Kidney tubule cell (primary cell): Measurements from ENCODE around the gene C4orf50.

Source experiments
- DNase-seq: peaks from one replicate; pipeline ENCODE4 v3.0.0-alpha.2; 2018; ENCODE audit warnings: low spot score

The C4orf50 gene

DNA sequence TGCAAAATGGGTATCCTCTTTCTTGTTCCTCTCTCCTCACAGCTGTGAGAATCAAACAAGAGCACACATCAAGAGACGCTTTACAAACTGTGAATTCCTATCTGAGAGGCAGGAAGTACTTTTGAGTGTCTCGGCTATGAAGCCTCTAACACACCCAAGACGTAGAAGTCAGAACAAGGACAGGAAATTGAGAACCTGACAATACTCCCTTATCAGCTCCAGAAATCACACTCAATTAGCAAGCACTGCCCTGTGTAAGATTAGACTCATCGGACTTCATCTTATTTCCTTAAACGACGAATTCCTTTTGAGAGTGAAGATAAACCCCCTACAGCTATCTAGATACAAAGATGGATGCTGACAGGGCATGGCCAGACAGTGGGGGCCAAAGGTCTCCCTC lies 74.7 kb downstream of the C4orf50 start:
- DNase-seq = no peak

DNA sequence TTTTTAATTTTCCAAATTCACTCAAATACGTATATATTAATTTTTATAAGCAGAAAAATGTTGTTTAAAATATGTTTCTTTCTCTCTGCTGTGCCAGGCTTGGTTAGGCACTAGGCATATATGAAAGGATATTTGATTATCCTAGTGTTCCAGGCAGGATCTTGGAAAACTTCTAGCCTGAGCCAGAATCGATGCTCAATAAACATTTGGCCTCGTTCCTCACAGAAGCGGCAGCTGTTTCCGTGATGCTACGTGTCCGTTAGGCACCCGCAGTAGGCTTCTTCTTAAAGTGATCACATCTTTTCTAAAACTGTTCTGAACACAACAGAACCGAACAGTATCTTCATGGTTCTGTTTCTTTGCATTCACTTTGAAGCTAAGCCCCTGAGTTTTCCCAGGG lies 75.3 kb downstream of the C4orf50 start:
- no peak for DNase-seq

DNA sequence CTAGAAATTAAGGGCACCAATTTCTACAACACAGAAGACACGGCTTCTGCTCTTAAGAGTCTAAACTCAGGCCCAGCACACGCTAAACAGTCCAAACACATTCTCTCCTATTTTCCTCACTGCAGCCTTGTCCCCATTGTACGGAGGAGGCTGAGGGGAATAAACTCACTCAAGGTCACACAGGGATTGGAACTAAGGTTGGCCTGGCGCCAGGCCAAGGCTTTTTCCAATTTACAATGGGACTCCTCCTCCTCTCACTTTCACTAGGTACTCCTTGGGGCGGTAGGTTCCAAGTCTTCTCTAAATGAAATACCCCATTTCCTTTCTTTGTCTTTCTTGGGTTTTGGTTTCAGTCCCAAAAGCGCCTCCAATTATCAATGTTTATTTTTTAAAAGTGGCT lies 76.6 kb downstream of the C4orf50 start:
- DNase-seq = no peak

DNA sequence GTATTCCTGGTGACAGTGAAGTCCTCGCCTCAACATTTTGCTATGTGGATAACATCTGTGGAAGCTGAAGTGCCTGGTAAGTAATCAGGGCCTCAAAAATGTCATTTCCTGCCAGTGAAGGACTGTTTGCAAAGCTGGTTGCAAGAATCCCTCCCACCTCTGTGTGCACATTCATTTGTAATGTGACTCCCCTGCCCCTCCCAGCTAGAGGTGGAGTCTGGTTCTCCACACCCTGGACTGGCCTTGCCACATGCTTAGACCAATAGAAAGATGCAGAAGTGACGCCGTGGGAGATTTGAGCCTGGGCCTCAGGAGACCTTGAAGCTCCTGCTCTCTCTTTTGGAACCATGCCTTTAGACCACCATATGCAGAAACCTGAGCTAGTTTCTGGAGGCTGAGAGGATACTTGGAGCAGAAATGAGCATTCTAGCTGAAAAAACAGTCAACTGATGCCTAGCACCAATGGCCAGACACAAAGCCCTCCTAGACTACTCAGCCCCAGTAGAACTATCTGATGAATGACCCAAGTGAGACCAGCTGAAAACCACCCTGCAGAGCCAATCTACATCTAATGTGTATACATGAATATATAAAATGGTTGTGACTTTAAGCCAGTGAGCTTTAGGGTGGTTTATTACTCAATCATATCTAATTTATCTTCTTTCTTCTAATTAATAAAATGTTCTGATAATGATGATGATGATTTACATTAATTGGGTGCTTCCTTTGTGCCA lies 77.6 kb downstream of the C4orf50 start:
- peak; percentile 19 for DNase-seq

DNA sequence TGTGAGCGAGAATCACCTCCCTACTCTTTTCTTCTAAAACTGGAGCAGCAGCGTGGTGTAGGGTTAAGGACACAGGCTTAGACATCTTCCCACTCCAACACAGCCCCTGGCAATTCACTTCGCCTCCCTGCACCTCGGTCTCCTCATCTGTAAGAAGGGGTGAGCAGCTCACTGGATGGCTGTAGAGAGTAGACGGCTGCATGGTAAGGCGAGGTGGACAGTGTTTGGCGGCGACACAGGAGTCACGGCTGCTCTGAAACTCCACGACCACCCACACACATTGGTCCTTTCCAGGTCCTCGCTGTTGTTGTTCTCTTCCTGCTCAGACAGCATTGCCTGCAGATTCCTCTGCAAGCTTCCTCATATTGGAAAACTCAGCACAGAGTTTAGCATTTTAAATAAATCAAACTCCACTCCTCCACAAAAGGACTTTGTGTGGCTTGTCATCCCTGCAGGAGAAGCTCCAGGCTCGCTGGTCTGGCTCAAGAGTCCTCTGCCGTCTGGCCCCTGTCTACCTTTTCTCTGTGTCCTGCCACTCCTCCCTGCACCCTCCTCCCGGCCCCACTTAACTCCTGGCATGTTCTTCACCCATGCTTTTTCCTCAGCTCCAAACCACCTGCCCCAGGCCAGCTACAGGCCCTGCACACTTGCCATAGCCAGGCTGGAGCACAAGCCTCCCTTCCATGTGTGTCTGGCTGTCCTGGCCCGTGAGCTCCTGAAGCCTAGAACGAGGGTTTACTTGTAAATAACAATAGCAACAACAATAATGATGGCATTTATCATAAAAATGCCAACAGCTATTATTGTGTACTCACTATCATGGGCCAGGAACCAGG lies 84.0 kb downstream of the C4orf50 start:
- no peak for DNase-seq

GRCh38 chr4:5933116-5933515 lies 85.1 kb downstream of the C4orf50 start:
- no peak for DNase-seq

GRCh38 chr4:5932035-5932568 lies 86.1 kb downstream of the C4orf50 start:
- no peak for DNase-seq

DNA sequence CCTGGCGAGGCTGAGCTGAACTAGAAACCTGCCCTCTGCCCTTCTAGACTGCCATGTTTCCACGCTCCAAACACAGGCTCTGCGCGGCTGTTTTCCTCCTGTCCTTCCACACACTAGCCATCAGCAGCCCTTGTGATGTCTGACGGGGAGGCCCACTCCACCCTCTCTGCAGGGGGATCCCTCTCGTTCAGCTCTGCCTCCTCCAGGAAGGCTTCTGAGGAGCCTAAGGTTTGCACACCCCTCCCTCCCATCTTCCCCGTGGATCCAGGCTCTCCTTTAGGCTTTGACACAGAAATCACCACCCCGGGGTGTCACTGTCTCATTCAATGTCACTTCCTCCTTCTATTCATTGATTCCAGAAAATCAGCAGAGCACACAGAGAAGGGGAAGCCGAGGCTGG lies 86.7 kb downstream of the C4orf50 start:
- DNase-seq = no peak

- DNase-seq = no peak
These were observed 87.4 kb downstream of the C4orf50 start for GRCh38 chr4:5930876-5931275.

DNA sequence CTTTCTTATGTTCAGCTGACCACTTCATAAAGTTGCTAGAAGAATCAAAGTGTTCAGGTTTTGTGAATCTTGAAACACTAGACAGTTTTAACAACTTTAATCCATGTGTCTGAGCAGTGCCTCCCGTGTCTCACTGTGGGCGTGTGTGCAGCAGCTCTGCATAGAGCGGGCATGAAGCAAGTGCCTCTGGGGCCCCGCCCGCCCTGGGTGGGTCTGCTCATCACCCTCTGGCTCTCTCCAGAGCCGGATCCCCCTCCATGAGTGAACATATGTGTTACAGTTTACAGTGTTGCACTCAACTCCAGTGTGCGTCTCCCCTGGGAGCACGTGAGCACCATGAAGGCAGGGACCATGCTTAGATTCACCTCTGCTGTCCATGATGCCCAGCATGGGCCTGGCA lies 87.8 kb downstream of the C4orf50 start:
- DNase-seq = no peak

GRCh38 chr4:5928844-5929420 lies 89.3 kb downstream of the C4orf50 start:
- no peak for DNase-seq

- no peak for DNase-seq
These were observed 90.0 kb downstream of the C4orf50 start for GRCh38 chr4:5928274-5928673.

GRCh38 chr4:5927747-5928146 lies 90.5 kb downstream of the C4orf50 start:
- DNase-seq = no peak

DNA sequence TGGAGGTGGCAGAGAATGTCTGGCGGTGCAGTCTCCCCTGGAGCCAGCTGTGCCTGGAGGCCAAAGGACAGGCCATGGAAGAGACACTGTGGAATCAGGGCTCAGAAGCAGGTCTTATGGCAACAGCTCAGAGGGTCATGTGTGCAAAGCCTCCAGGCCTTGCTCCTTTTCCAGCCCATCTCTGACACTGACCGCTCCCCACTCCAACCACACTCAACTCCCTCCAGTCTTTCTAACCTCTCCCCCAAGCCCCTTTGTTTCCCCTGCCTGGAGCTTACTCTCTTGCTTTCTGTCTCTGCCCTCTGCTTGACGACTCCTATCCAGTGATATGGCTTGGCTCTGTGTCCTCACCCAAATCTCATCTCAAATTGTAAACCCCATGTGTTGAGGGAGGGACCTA lies 91.1 kb downstream of the C4orf50 start:
- DNase-seq = no peak

- no peak for DNase-seq
These were observed 91.6 kb downstream of the C4orf50 start for GRCh38 chr4:5926598-5926997.

- DNase-seq = no peak
These were observed 92.6 kb downstream of the C4orf50 start for GRCh38 chr4:5925419-5926200.

- DNase-seq = no peak
These were observed 93.6 kb downstream of the C4orf50 start for GRCh38 chr4:5924461-5925125.

DNA sequence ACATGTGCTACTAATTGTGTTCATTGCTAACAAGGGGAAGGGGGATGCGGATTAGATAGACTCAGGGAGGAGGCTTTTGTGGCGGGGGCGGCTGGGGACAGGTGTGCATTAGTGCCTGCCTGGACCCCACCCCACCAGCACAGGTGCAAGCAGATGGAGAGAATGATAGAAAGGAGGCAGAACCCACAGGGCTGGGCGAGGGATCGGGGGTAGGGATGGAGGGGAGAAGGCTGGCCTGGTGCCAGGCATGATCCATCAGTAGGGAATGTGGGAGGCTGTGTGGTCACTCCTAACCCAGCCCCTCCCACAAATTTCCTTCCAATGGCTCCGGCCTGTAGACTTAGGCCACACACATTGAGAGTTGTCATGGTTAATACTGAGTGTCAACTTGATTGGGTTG lies 94.9 kb downstream of the C4orf50 start:
- DNase-seq = no peak

DNA sequence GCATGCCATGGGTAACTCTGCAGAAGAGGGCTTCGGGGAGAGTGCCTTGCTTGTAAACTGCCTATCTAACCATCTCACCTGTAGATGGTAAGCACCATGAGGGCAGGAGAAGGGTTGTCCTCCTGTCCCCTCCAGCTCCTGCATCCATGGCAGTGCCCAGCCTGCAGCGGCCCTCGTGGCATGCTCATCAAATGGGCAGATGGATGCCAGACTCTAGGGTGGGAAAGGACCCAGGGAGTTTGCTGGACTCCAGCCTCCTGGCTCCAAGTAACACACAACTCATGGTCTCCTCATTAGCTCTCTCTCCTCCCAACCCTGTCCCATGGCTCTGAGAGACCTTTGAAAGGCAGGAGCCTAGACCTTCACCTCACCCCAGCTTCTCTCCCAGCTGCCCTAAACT lies 95.7 kb downstream of the C4orf50 start:
- no peak for DNase-seq

DNA sequence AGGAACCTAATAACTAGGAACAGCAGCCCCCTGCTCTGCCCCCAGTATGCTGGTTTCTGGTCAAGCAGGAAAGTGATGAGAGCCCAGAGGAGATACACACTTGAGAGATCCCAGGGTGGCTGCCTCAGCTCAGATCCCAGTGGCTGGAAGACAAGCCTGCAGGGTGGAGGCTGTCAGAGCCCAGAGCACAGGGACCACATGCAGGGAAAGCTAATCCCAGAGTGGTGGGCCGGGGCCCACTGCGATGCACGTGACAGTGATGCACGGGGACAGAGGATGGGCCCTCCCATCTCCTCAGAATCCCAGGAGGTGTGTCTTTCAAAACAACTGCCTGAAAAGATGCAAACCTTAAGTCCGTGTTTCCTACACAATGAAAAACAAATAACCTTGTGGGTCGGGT lies 96.2 kb downstream of the C4orf50 start:
- DNase-seq = no peak
